Astrocyte of the hippocampus (primary cell): ENCODE results near the gene PRKAR2A.
"Not testable (repeated sequence)": the region's sequence is repeated elsewhere in the genome, so short reads cannot be mapped to it uniquely, and the experiment has no call there.

Source experiments
- DNase-seq: peaks from one replicate; pipeline ENCODE4 v3.0.0; 2011; ENCODE audit warnings: low read depth, low spot score

PRKAR2A gene

GRCh38 chr3:48837163-48837562 lies 10.5 kb downstream of the PRKAR2A start:
- DNase-seq = no peak

DNA sequence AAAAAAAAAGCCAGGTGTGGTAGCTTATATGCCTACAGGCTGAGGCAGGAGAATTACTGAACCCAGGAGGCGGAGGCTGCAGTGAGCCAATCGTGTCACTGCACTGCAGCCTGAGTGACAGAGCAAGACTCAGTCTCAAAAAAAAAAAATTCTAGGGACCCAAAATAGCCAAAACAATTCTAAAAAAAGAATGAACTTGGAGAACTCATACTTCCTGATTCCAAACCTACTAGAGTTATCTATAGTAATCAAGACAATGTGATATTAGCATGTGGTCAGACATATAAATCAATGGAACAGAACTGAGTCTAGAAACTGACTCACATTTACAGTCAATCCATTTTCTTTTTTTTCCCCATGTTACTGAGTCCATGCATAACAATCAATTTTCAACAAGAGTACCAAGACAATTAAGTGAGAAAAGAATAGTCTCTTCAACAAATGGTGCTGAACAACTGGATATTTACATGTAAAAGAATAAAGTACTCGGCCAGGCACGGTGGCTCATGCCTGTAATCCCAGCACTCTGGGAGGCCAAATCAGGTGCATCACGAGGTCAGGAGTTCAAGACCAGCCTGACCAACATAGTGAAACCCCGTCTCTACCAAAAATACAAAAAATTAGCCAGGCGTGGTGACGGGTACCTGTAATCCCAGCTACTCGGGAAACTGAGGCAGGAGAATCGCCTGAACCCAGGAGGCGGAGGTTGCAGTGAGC lies 11.9 kb downstream of the PRKAR2A start:
- DNase-seq = no peak

- DNase-seq = no peak
Observed at GRCh38 chr3:48832684-48833083, 15.0 kb downstream of the PRKAR2A start.

DNA sequence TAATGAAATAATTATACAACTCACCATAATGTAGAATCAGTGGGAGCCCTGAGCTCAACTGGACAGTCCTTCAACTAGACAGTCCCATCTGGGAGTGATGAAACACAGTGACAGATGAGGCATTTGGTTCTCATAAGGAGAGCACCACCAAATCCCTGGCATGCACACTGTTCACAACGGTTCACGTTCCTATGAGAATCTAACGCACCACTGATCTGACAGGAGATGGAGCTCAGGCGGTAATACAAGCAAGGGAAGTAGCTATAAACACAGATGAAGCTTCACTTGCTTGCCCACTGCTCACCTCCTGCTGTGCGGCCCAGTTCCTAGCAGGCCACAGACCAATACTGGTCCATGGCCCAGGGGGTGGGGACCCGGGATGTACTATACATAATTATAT lies 17.0 kb downstream of the PRKAR2A start:
- DNase-seq = no peak

DNA sequence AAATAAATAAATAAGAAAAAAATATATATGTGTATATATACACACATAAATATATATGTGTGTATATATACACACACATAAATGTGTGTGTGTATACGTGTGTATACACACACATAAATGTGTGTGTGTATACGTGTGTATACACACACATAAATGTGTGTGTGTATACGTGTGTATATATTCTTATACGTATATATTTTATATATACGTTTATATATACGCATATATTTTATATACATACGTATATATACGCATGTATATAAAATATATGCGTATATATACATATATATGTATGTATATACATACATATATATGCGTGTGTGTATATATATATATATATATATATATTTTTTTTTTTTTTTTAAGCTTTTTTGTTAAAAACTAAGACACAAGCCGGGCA lies 18.1 kb downstream of the PRKAR2A start:
- DNase-seq = not testable (repeated sequence)

- DNase-seq = not testable (repeated sequence)
Observed at GRCh38 chr3:48827874-48828273, 19.8 kb downstream of the PRKAR2A start.

- peak; percentile 93 for DNase-seq
Observed at GRCh38 chr3:48826451-48826850, 21.2 kb downstream of the PRKAR2A start.

DNA sequence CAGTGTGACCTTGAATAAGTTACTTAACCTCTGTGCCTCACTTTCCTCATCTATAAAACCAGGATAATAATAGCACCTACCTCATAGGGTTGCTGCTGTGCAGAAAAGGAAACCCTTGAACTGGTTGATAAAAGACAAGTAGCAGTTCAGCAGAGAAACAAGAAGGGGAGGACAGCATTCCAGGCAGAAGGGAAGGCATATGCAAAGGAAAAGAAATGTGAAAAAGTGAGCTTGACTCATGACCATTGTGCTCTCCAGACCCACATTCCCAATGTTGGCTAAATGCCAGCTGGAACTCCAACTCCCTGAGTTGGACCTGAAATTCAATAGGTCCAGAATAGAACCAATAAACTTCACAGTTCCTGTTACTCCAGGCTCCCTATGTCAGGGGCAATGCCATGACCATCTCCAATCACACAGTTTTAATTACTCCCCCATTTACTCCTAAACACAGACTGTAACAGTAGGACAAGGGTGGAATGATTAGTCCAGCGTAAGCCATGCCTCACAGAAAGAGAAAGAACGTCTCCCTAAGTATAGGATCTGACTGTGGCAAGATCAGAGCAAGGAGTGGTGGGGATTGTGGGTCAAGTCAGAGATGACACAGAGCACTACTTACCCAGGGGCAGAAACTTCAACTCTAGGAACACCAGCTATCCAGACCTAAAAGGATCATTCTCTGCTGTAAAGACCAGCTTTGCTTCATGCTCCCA lies 26.9 kb downstream of the PRKAR2A start:
- peak; percentile 79 for DNase-seq

DNA sequence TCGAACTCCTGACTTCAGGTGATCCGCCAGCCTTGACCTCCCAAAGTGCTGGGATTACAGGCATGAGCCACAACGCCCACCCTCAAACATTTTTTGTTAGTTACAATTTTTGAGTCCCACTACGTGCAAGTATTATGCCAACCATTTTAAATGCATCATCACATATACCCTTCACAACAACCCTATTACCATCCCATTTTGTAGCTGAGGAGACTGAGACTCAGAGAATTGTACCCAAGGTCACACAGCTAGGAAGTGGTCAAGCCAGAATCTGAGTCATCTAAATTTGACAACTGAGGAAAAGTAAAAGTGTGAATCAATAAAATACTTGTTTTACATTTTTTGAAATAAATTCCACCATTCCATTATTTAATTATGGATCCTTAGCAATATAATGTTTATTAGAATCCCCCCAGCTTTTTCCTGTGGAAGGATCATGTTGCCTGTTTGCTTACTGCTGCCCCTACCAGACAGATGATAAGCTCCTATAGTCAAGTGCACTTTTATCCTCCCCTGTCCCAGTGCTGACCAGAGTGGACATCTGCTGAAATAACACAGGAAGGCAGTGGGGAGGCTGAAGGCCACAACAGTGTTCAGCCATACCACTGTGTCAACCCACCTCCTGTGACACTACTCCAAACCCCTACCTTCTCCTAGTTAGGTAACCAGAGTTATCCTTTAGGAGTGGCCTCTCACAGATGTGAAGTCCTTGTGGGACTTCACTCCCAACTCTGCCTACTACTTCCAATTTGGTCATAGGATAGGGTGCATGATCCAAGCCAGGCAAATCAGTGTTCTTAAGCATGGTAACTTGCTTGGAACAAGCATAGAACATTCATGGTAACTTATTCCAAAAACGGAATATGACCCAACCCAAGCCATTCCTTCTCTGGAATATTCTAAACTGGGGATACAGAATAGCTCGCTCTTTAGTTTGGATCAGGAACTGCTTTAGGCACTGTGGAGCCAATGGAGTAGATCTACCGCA lies 28.1 kb downstream of the PRKAR2A start:
- no peak for DNase-seq

DNA sequence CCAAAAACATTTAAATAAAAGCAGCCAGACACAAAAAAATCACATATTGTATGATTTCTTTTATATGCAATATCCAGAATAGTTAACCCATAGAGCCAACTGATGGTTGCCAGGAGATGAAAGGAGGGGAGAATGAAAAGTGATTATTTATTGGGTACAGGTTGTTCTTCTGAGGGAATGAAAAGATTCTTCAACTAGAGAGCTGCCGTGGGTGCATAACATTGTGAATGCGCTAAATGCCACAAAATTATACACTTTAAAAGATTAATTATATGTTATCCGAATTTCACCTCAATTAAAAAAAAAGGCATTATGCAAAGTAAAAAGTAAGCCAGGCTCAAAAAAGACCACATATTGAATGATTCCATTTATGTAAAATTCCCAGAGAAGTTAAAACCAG lies 36.1 kb downstream of the PRKAR2A start:
- no peak for DNase-seq

GRCh38 chr3:48804930-48805329 lies 42.7 kb downstream of the PRKAR2A start:
- DNase-seq = no peak

DNA sequence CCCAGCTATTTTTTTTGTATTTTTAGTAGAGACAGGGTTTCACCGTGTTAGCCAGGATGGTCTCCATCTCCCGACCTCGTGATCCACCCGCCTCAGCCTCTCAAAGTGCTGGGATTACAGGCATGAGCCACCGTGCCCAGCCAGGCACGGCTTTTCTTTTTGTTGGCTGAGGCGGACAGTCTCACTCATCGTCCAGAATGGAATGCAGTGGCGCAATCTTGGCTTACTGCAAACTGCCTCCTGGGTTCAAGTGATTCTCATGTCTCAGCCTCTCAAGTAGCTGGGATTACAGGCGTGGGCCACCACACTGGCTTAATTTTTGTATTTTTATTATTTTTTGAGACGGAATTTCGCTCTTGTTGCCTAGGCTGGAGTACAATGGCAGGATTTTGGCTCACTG lies 46.8 kb downstream of the PRKAR2A start:
- not testable (repeated sequence) for DNase-seq

- DNase-seq = peak; percentile 34
Observed at GRCh38 chr3:48798998-48799397, 48.7 kb downstream of the PRKAR2A start.

GRCh38 chr3:48797626-48798025 lies 50.0 kb downstream of the PRKAR2A start:
- DNase-seq = no peak

- DNase-seq = no peak
Observed at GRCh38 chr3:48795997-48796732, 51.5 kb downstream of the PRKAR2A start.

- not testable (repeated sequence) for DNase-seq
Observed at GRCh38 chr3:48793484-48793883, 54.2 kb downstream of the PRKAR2A start.

DNA sequence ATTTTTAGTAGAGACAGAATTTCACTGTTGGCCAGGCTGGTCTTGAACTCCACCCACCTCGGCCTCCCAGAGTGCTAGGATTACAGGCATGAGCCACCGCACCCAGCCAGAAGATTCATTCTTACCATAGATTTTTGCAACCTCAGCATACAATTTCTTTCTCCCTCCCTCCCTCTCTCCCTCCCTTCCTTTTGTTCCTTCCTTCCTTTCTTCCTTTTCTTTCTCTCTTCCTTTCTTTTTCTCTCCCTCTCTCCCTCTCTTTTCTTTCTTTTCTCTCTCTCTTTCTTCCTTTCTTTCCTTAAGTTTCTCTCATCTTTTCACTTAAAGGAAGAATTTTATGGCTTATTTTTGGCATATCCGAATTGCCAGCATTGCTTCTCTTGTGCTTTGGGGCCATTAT lies 58.0 kb downstream of the PRKAR2A start:
- no peak for DNase-seq

DNA sequence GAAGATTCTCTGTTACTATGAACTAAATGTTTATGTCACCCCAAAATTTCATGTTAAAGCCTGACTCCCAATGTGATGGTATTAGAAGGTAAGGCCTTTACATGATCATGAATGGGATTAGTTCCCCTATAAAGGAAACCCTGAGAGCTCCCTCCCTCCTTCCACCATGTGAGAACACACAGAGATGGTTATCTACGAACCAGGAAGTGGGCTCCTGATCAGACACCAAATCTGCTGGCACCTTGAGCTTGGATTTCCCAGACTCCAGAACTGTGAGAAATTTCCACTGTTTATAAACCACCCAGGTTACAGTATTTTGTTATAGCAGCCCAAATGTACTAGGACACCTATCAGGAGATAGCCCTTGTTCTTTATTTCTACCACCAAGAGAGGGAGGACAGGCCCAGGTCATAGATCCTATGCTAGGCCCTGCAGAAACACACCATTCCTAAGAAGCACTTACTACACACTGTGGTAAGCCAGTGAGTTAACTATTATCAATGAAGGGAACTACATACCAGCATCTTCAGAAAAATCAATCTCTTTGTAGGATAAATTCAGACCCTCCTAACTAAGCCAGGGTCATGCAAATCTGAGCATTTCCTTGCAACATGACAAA lies 59.0 kb downstream of the PRKAR2A start:
- no peak for DNase-seq

GRCh38 chr3:48784426-48785120 lies 63.1 kb downstream of the PRKAR2A start:
- peak; percentile 67 for DNase-seq

DNA sequence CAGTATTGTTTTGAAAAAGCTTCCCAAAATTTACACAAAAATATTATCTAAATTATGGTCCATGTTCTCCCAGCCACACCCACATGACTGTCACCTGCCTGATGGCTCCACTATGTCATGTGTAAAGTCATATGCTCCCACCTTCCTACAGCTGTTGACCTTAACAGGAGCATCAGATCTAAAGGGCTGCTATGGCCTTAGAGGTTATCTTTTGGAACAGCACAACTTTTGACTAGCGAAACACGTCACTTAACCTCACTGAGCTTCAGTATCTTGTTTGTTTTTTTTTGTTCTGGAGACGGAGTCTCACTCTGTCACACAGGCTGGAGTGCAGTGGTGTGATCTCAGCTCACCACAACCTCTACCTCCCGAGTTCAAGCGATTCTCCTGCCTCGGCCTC lies 64.4 kb downstream of the PRKAR2A start:
- no peak for DNase-seq
